Neural cell (in vitro differentiated cells): ENCODE measurements around the gene TASL.
"Not testable (repeated sequence)": the region's sequence is repeated elsewhere in the genome, so short reads cannot be mapped to it uniquely, and the experiment has no call there.

Experiments
- CTCF ChIP-seq: fragments of 450-650 bp; IDR thresholded peaks from 2 replicates; pipeline ENCODE4 v1.5.1; 2014; ENCODE audit warnings: antibody characterized with exemption, mild to moderate bottlenecking, moderate library complexity; ENCODE audit not compliant: poor library complexity, severe bottlenecking
- POLR2AphosphoS5 ChIP-seq: IDR thresholded peaks from 2 replicates; pipeline ENCODE4 v1.6.1; 2012

GRCh38 chrX:30600269-30601176 lies 23.0 kb upstream of the TASL start:
- TF ChIP-seq POLR2AphosphoS5, CTCF: not testable (repeated sequence)
